BJ (cell line): ENCODE results near the gene MRPL34. TPM values are rescaled to one million over a fixed set of nuclear protein-coding genes. Genes with fewer than 3 reads are reported as not detected.

Experiments
- CTCF ChIA-PET: fragments of 350-600 bp; formaldehyde crosslinking; extraction: SDS; loops from one replicate; lab custom pipeline; 2021; ENCODE audit warnings: antibody characterized with exemption, inconsistent platforms; lab: Yijun Ruan, JAX
- POLR2A ChIA-PET: fragments of 300-600 bp; sonication (Branson Sonifier 250); formaldehyde crosslinking; extraction: SDS; loops from one replicate; lab custom pipeline; 2021; ENCODE audit warnings: antibody characterized with exemption; lab: Charles Lee
- DNase-seq: peaks from one replicate; pipeline ENCODE4 v3.0.0-alpha.2; 2011; ENCODE audit warnings: low read depth
- H3K27me3 ChIP-seq: 2 replicates; pipeline ENCODE4 v1.6.0; 2011; ENCODE audit warnings: low read length; ENCODE audit not compliant: control insufficient read depth, insufficient read depth
- H3K36me3 ChIP-seq: 2 replicates; pipeline ENCODE4 v1.5.1; 2011; ENCODE audit warnings: low read length; ENCODE audit not compliant: control insufficient read depth, insufficient read depth
- H3K4me3 ChIP-seq: 2 replicates; pipeline ENCODE4 v1.5.1; 2011; ENCODE audit warnings: low read depth, mild to moderate bottlenecking, control low read depth, low read length
- CTCF ChIP-seq: IDR thresholded peaks from 2 replicates; pipeline ENCODE4 v1.5.1; 2011; ENCODE audit warnings: low read depth, mild to moderate bottlenecking, control low read depth, inconsistent platforms, low read length, moderate library complexity; ENCODE audit not compliant: insufficient read depth
- polyA plus RNA-seq: library from polyadenylated mRNA; depleted of rRNA; stranded (reverse); fragments of >200 nt; gene quantifications from 2 replicates; pipeline ENCODE4 v1.2.3, GENCODE V29; 2011

Gene MRPL34
- polyA plus RNA-seq, 1 experiment = 19.9 TPM

DNA sequence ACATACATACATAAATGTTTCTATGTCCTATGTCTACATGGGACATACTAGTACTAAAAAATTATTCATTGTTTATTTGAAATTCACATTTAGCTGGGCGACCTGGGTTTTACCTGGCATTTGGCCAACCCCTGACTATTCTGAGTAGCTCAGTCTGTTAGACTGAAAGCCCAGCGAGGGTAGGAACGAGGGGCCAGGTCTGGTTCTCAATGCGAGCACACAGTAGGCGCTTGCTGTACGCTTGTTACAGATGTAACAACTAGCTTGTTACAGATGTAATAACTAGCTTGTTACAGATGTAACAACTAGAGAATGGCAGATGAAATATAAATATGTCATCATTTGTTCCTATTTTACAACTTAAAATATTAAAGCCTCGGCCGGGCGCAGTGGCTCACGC, 29.9 kb downstream of the MRPL34 start:
- Histone ChIP-seq H3K36me3 (no peaks in the 10 kb centered on the region; the same call in 1 of the 2 replicates), H3K27me3 (no peaks in the 10 kb centered on the region), H3K4me3 (no peak overlapping the region)
- ChIA-PET POLR2A (interaction anchor here (0.6 kb wide), 1 partner anchor 12 kb away, joined by 5 read pairs; no protein-coding TSS in a partner anchor), CTCF (interaction anchor here (1.0 to 2.2 kb wide), 5 partner anchors 30 to 53 kb away, joined by 3 to 10 read pairs (median 4); partner anchors contain the start of genes ABHD8 and MRPL34)
- no peak for DNase-seq
- no peak for TF ChIP-seq CTCF

GRCh38 chr19:17336872-17337674, 31.4 kb downstream of the MRPL34 start, which contains the start of gene GTPBP3:
Gene GTPBP3 (plus strand): TSS chr19:17337553. CDS start chr19:17337612, 59 bp downstream.
- ChIA-PET POLR2A (no interaction called here), CTCF (no interaction called here)
- Histone ChIP-seq H3K27me3 (no peaks in the 10 kb centered on the region), H3K36me3 (peaks cover 2% of the 10 kb centered on the region), H3K4me3 (peak within 1 kb of the TSS; percentile 72)
- TF ChIP-seq CTCF = no peak
- DNase-seq = peak; percentile 86

DNA sequence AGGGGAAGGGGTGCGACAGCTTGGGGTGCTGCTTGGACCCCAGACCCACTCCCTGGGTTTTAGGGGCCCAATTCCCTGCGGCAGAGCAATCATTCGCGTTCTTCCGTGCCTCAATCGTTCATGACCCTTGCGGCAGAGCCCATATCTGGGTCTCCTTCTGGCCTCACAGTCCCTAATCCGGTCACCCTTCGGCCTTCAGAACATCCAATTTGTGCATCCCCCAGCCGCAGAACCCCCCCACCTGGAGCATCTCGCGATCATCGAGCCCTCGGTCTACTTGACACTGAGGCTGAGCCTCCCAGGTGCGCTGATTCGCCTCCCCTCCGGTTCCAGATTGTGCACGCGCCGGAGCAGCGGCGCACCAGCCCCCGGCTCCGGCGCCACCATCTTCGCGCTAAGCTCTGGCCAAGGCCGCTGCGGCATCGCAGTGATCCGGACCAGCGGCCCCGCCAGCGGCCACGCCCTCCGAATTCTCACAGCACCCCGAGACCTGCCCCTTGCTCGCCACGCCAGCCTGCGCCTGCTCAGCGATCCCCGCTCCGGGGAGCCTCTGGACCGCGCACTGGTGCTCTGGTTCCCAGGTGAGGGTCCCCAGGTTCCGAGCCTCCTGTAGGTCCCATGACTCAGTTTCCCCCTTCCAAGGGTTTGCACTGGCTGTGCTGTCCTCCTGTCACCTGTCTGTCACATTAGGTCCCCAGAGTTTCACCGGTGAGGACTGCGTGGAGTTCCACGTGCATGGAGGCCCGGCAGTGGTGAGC, 32.2 kb downstream of the MRPL34 start:
- Histone ChIP-seq H3K27me3 (no peaks in the 10 kb centered on the region), H3K36me3 (peaks cover 2% of the 10 kb centered on the region), H3K4me3 (peak overlapping the region; percentile 72)
- ChIA-PET CTCF (interaction anchor here (0.6 kb wide), 1 partner anchor 242 kb away, joined by 3 read pairs; no protein-coding TSS in a partner anchor), POLR2A (no interaction called here)
- DNase-seq = no peak
- no peak for TF ChIP-seq CTCF

DNA sequence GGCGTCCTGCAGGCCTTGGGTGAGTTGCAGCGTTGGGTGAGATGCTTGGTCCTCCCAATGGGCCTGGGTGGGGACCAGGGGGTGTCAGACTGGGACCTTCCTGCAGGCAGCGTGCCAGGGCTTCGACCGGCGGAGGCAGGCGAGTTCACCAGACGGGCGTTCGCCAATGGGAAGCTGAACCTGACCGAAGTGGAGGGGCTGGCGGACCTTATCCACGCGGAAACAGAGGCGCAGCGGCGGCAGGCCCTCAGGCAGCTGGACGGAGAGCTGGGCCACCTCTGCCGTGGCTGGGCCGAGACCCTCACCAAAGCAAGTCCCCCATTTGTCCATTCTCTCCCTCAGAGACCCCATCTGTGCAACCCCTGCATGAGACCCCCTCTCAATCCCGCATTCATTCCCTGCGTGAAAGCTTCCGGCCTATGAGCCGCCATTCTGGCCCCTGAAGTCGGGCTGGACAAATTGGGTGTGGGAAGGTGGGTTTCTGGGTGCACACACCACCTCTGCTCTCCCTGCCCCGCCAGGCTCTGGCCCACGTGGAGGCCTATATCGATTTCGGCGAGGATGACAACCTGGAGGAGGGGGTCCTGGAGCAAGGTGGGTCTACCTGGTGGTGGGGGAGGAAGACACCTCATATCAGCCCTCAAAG, 32.9 kb downstream of the MRPL34 start:
- Histone ChIP-seq H3K36me3 (peaks cover 2% of the 10 kb centered on the region), H3K27me3 (no peaks in the 10 kb centered on the region), H3K4me3 (peak overlapping the region; percentile 72; the same call in 1 of the 2 replicates)
- ChIA-PET CTCF (interaction anchor here (0.6 kb wide), 1 partner anchor 242 kb away, joined by 3 read pairs; no protein-coding TSS in a partner anchor), POLR2A (no interaction called here)
- no peak for DNase-seq
- no peak for TF ChIP-seq CTCF
